NCI-H2227 treated with DMSO at 0.1 percent for 48 hours (cell line): Measurements from ENCODE around the gene POLR2J2.
"Not testable (repeated sequence)": the region's sequence is repeated elsewhere in the genome, so short reads cannot be mapped to it uniquely, and the experiment has no call there.

Source experiments
- DNase-seq: peaks from one replicate; lab custom pipeline; 2025; lab: John Stamatoyannopoulos, UW

Gene POLR2J2

GRCh38 chr7:102671956-102672307 is 469 bp upstream of the POLR2J2 start:
- not testable (repeated sequence) for DNase-seq

- not testable (repeated sequence) for DNase-seq
Observed at GRCh38 chr7:102667523-102667922, 3.9 kb downstream of the POLR2J2 start.

- DNase-seq, result not testable (repeated sequence)
Observed at GRCh38 chr7:102666850-102667249, 4.6 kb downstream of the POLR2J2 start.

GRCh38 chr7:102664765-102665164 is 6.7 kb downstream of the POLR2J2 start:
- not testable (repeated sequence) for DNase-seq

GRCh38 chr7:102649924-102650323 is 21.5 kb downstream of the POLR2J2 start, which contains the start of gene SPDYE2B:
SPDYE2B (plus strand) TSS chr7:102650319; CDS start chr7:102652349, 2,030 bp downstream.
- not testable (repeated sequence) for DNase-seq

GRCh38 chr7:102647813-102648212 is 23.6 kb downstream of the POLR2J2 start:
- DNase-seq, result not testable (repeated sequence)

GRCh38 chr7:102643404-102643803 is 28.1 kb downstream of the POLR2J2 start:
- not testable (repeated sequence) for DNase-seq

- DNase-seq, result not testable (repeated sequence)
Observed at GRCh38 chr7:102642691-102643090, 28.8 kb downstream of the POLR2J2 start, which contains the start of gene UPK3BL1. UPK3BL1 (minus strand) TSS chr7:102642791; CDS start chr7:102642741, 50 bp downstream.

- not testable (repeated sequence) for DNase-seq
Observed at GRCh38 chr7:102638848-102639247, 32.6 kb downstream of the POLR2J2 start.

GRCh38 chr7:102636956-102637355 is 34.5 kb downstream of the POLR2J2 start:
- DNase-seq, result not testable (repeated sequence)

- DNase-seq, result not testable (repeated sequence)
Observed at GRCh38 chr7:102635354-102635753, 36.1 kb downstream of the POLR2J2 start.

- not testable (repeated sequence) for DNase-seq
Observed at GRCh38 chr7:102634299-102634698, 37.2 kb downstream of the POLR2J2 start.

GRCh38 chr7:102630622-102631021 is 40.8 kb downstream of the POLR2J2 start:
- not testable (repeated sequence) for DNase-seq

GRCh38 chr7:102627271-102627904 is 44.1 kb downstream of the POLR2J2 start:
- DNase-seq, result not testable (repeated sequence)

GRCh38 chr7:102618122-102618521 is 53.3 kb downstream of the POLR2J2 start:
- DNase-seq, result not testable (repeated sequence)

GRCh38 chr7:102616507-102617125 is 54.8 kb downstream of the POLR2J2 start, which contains the start of gene RASA4:
RASA4 (minus strand) TSS chr7:102616756; CDS start chr7:102616689, 67 bp downstream.
- not testable (repeated sequence) for DNase-seq
